GM18502 (cell line): ENCODE data around the gene HDAC8.
A peak's percentile ranks its signal among the peaks of the same experiment; 100 is the strongest.

Source experiments
- ATAC-seq: cut with Tn5 transposase; IDR thresholded peaks from one replicate; pipeline ENCODE4 v1.9.1; 2021; ENCODE audit warnings: mild to moderate bottlenecking; ENCODE audit not compliant: unreplicated experiment, poor library complexity

The HDAC8 gene

DNA sequence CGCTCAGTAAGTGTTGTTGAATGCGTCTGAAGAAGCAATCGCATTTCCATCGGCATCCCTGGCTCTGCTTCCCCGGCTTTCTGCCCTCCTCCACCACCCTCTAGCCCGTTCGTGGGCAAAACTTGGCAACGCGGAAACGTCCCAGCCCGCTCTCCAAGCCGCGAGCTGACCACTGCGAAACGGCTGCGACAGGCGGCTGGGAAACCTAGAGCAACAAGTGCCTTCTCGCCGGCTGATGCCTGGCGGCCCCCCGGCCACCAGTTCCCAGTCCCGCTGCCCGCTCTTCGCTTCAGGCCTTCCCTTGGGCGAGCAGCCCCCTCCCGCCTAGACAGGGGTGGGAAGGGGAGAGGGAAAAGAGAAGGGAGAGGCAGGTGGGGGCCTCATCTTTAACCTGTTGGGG lies 267.8 kb downstream of the HDAC8 start:
- ATAC-seq, result no peak

DNA sequence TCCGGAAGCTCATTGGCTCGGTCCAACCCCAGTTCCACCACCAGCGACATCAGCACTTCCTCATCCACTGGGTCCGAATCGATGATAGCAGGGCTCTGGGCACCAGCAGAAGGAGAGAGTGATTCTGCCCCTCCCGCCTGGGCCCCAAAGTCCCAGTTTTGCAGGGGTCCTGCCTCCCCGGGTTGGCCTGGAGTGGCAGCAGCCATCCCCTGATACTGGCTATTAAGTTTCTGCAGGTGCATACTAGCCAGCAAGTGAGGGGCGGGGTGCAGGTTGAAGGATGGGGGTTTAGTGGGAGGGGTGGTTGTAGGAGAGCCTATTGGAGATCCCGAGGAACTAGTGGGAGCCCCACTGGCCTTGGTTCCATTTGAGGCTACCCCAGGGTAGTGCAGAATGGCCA lies 270.9 kb downstream of the HDAC8 start:
- no peak for ATAC-seq

DNA sequence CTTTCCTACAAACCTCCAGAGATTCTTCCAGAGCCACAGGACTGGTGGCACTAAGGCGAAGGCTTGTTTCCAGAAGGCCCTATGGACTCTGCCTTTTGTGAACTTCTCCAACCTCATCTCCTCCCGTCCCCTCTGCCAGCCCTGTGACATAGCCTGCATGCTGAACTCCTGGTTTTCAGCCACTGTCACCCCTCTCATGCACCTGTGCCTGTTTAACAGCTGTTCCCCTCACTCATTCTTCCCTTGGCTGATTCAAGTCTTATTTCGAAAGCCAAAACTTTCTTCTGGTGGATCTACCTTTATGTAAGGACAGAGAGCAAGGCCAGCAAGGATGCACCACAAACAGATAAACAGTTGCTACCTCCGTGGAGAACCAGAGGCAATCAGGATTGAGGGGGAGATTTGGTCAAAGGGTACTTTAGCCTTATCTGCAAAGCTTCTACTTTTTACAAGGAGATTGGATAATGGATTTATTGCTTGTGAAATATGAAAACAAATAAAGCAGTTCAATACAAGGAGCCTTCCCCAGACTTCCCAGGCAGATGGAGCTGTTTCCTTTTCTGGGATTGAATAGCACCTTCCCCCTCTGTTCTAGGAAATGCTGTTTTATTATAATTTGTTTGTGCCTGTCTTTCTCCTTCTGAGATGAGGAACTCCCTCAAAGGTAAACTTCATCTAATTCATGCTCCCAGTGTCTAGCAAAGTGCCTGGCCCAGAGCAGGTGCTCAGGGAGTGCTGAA lies 272.6 kb downstream of the HDAC8 start:
- no peak for ATAC-seq

DNA sequence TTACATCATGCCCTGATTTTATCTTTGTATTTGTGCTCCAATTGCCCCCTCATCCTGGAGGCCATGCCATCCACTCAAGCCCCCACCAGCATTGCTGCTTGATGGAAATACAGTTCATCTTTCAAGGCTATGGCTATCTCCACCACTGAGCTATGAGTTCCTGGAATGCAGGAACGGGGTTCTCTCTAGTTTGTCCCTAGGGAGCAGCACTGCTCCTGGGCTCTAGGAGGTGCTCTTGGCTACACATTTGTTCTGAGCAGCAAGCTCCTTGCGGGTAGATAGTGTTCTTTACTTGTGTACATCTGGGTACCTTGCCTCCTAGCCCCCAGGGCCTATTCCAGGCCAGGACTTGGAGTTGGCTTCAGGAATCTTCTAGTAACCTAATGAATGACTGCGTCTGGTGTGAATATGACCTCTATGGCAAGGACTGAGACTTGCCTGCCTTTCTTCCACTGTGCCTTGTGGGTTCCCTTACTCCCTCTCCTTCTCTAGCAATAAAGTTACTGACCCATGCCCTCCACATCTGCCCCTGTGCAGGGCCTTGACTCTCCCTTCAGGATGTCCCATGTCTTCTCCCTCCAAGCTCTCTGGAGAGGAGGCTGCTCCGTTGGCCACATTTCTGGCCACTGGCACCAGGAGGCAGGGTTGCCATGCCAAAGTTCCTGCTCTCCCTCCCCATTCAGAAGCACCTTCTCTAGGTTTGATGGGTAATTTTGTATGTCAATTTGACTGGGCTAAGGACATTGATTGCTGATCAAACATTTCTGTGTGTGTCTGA lies 274.5 kb downstream of the HDAC8 start:
- peak; percentile 75 for ATAC-seq

DNA sequence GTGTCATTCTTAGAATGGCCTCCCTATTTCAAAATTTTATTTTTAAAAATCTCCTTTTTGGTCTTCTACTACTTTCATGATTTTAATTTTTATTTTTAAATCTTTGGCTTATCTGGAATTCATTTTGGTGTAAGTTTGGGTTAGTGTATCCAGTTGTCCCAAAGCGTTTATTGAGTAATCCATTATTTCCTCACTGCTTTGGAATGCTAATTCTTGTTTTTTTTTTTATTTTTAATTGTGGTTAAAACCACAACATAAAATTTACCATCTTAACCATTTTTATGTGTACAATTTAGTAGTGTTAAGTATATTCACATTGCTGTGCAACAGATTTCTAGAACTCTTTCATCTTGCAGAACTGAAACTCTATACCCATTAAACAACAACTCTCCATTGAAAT lies 275.7 kb downstream of the HDAC8 start:
- ATAC-seq, result no peak

DNA sequence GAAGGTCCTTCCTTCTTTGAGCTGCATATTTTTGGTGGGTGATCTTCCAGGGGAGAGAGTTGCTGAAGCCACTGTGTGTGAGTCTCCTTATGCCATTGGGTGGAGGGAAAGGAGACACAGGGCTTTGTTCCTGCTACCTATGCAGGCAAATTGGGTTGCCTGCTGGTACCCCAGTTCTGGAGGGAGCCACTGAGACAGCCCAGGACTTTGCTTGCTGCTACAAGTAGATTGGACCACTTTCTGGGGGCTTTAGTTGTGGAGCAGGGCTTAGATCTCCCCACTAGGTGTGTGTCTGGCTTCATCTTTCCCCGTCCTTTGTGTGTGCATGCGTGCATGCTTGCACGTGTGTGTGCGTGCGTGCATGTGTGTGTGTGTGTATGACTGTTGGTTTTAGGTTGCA lies 276.9 kb downstream of the HDAC8 start:
- no peak for ATAC-seq

DNA sequence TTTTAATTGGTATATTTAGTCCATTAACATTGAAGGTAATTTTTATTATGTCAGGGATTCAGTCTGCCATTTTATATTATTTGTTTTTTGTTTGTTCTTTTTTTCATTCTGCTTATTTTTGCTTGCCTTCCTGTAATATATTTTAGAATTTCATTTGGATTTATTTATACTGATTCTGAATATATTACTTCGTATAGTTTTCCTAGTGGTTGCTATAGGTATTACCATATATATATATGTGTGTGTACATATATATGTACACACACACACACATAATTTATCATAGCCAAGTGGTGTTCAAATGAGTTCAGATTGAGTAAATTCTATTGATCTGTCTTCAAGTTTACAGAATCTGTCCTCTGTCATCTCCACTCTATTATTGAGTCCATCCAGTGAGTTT lies 278.1 kb downstream of the HDAC8 start:
- ATAC-seq, result no peak

DNA sequence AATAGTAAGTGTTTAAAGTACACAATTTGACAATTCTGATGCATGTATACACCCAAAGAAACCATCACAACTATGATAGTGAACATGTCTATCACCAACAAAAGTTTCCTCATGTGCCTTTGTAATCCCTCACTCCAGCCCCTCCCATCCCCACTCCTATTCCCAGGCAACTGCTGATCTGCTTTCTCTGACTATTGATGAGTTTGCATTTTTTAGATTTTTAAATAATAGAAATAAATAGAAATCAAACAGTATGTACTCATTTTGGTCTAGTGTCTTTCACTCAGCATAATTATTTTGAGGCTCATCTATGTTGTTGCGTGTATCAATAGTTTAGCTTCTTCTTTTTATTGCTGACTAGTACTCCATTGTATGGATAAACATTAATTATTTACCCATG lies 290.3 kb downstream of the HDAC8 start:
- no peak for ATAC-seq

DNA sequence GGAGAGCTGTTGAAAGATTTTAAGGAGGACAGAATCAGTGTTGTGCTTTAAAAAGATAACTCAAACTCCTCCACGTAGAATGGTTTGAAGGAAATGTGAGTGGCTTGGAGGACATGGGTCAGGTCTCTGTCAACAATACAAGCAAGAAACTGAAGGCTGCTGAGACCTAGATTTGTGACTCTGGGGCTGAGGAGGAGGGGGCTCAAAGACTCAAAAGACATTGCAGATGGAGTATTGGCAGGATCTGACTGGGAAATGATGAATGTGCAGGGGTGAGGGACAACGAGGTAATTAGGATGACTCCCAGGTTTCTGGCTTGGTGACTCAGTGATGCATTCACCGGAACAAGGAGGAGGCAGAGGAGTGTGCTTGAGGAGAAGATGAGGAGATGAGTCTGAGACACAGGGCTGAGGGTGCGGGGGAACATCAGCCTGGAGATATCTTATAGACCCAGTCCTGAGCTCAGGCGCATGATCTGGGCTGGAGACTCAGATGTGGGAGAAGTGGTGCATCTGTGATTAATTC lies 292.3 kb downstream of the HDAC8 start:
- ATAC-seq, result no peak
